Esophagus squamous epithelium (tissue), 5 donors: ENCODE measurements around the gene UGT2B17. TPM values are rescaled to one million over a fixed set of nuclear protein-coding genes. Genes with fewer than 3 reads are reported as not detected.
"Not testable (repeated sequence)": the region's sequence is repeated elsewhere in the genome, so short reads cannot be mapped to it uniquely, and the experiment has no call there.

Experiments
- DNase-seq: peaks from one replicate; lab custom pipeline; 2025; lab: John Stamatoyannopoulos, UW
- H3K27ac ChIP-seq, 4 donors: fragments of 200-600 bp; sonication (generic); one replicate each; pipeline ENCODE4 v1.5.1; 2016 to 2019; ENCODE audit warnings: mild to moderate bottlenecking in 1 of 4
- H3K27me3 ChIP-seq, 4 donors: fragments of 200-600 bp; sonication (generic); 1 replicate in 3 of 4; 2 replicates in 1 of 4; pipeline versions ENCODE4 v1.5.1 to v1.6.0; 2017 to 2021; ENCODE audit warnings: antibody characterized with exemption in 1 of 4
- H3K36me3 ChIP-seq, 3 donors: fragments of 200-600 bp; sonication (generic); one replicate each; pipeline ENCODE4 v1.5.1; 2016 to 2019
- H3K4me1 ChIP-seq, 3 donors: fragments of 200-600 bp; sonication (generic); one replicate each; pipeline ENCODE4 v1.5.1; 2017 to 2019
- H3K4me3 ChIP-seq, 4 donors: fragments of 200-600 bp; sonication (generic); 1 replicate in 3 of 4; 2 replicates in 1 of 4; pipeline ENCODE4 v1.5.1; 2016 to 2019; ENCODE audit warnings: mild to moderate bottlenecking in 2 of 4, moderate library complexity in 1 of 4
- H3K9me3 ChIP-seq, 3 donors: fragments of 200-600 bp; sonication (generic); one replicate each; pipeline ENCODE4 v1.5.1; 2016 to 2019
- POLR2A ChIP-seq, 4 donors: fragments of 450-650 bp; IDR thresholded peaks; one replicate each; pipeline ENCODE4 v1.6.1; 2017; ENCODE audit warnings: antibody characterized with exemption in 4 of 4, mild to moderate bottlenecking in 4 of 4, moderate library complexity in 3 of 4
- WGBS, 2 donors: methylation state at CpG; one replicate each; pipeline ENCODE4 v1.1.5; 2018; 5-methylcytosine and 5-hydroxymethylcytosine counted together
- intact Hi-C: fragments of 100-400 bp; cut with DNase I; formaldehyde crosslinking; loops from one replicate; pipeline ENCODE4 v1.15.0; 2022
- total RNA-seq, 4 donors: library from RNA; depleted of rRNA; stranded (reverse); fragments of >200 nt; gene quantifications; one replicate each; pipeline ENCODE4 v1.1.0, GENCODE V29; 2016
- TF ChIP-seq, protein P1 (sequence below), 6 experiments: fragments of 450-650 bp in 4 of 6; fragments of 200-600 bp in 2 of 6; sonication (generic) in 2 of 6; IDR thresholded peaks; one replicate each; pipeline ENCODE4 v1.5.1; 2016 to 2019; ENCODE audit warnings: antibody characterized with exemption in 6 of 6, mild to moderate bottlenecking in 4 of 6, moderate library complexity in 4 of 6
- donor health status: DM: yes; HTN: yes; CAD: no.

Gene UGT2B17
- total RNA-seq, 4 donors from 2014 or later, result not detected

DNA sequence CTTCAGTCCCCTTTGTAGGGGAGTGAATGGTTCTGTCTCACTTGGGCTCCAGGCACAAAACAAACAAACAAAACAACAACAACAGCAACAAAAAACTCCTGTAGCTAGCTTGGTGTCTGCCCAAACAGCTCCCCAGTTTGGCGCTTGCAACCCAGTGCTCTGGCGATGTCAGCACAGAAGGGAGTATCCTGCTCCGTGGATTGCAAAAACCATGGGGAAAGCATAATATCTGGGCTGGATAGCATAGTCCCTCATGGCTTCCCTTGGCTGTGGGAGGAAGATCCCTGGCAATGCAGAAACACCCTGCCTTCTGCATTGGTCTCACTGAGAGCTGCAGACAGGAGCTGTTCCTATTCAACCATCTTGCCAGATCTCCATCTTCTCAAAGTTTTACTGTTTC is 39.7 kb downstream of the UGT2B17 start:
- intact Hi-C loops, result no loop called here
- WGBS, 2 donors, result 80 to 90% methylated on average over 1 to 3 of the region's 3 CpGs
- no peaks in the 10 kb centered on the region for H3K36me3 ChIP-seq
- no peak overlapping the region for H3K4me3 ChIP-seq
- H3K9me3 ChIP-seq, result no peaks in the 10 kb centered on the region
- H3K4me1 ChIP-seq, result no peaks in the 10 kb centered on the region
- TF ChIP-seq POLR2A (IDR thresholded peaks at IDR 0.05), result no peak
- TF ChIP-seq, protein P1, sequence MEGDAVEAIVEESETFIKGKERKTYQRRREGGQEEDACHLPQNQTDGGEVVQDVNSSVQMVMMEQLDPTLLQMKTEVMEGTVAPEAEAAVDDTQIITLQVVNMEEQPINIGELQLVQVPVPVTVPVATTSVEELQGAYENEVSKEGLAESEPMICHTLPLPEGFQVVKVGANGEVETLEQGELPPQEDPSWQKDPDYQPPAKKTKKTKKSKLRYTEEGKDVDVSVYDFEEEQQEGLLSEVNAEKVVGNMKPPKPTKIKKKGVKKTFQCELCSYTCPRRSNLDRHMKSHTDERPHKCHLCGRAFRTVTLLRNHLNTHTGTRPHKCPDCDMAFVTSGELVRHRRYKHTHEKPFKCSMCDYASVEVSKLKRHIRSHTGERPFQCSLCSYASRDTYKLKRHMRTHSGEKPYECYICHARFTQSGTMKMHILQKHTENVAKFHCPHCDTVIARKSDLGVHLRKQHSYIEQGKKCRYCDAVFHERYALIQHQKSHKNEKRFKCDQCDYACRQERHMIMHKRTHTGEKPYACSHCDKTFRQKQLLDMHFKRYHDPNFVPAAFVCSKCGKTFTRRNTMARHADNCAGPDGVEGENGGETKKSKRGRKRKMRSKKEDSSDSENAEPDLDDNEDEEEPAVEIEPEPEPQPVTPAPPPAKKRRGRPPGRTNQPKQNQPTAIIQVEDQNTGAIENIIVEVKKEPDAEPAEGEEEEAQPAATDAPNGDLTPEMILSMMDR (IDR thresholded peaks at IDR 0.05), result no peak
- H3K27ac ChIP-seq, result no peak overlapping the region
- H3K27me3 ChIP-seq, result no peaks in the 10 kb centered on the region
- DNase-seq, result no peak

GRCh38 chr4:68535974-68536373 is 40.1 kb downstream of the UGT2B17 start:
- TF ChIP-seq POLR2A (IDR thresholded peaks at IDR 0.05), result no peak
- TF ChIP-seq, protein P1 (IDR thresholded peaks at IDR 0.05), result no peak
- Histone ChIP-seq H3K36me3 (no peaks in the 10 kb centered on the region), H3K4me3 (no peak overlapping the region), H3K27ac (no peak overlapping the region), H3K4me1 (no peaks in the 10 kb centered on the region), H3K9me3 (no peaks in the 10 kb centered on the region), H3K27me3 (no peaks in the 10 kb centered on the region)
- 65 to 71% methylated on average over 6 of the region's 6 CpGs for WGBS, 2 donors
- intact Hi-C loops, result no loop called here
- no peak for DNase-seq

DNA sequence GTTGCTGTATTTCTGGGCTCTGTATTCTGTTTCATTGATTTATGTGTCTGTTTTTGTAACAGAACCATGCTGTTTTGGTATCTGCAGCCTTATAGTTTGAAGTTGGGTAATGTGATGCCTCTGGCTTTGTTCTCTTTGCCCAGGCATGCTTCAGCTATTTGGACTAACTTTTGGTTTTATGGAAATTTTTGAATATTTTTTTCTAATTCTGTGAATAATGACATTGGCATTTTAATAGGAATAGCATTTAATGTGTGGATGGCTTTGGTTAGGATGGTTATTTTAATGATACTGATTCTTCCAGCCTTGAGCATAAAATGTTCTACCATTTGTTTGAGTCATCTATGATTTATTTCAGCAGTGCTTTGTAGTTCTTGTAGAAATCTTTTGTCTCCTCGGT is 53.9 kb downstream of the UGT2B17 start:
- H3K27me3 ChIP-seq, H3K27ac ChIP-seq, H3K4me3 ChIP-seq, H3K9me3 ChIP-seq, H3K4me1 ChIP-seq, DNase-seq, intact Hi-C loops, H3K36me3 ChIP-seq: not testable (repeated sequence)
- WGBS, 2 donors, result 12 to 43% methylated on average over 1 of the region's 1 CpG

DNA sequence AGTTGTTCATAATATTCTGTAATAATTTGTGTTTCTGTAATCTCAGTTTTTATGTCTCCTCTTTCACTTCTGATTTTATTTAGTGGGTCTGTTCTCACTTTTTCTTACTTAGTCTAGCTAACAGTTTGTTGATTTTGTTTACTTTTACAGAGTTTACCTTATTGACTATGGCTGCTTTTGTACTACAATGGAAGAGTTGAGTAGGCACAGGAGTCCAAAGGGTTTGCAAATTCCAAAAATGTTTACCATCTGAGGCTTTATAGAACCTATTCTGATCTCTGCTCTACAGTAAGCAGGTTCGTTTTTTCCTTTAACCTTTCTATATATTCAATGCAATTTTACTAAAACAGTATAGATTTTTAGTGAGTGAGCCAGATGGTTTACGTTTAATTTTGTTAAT is 55.1 kb downstream of the UGT2B17 start:
- Histone ChIP-seq H3K9me3 (no peaks in the 10 kb centered on the region), H3K27ac (no peak overlapping the region), H3K4me3 (no peak overlapping the region), H3K27me3 (no peaks in the 10 kb centered on the region), H3K36me3 (no peaks in the 10 kb centered on the region), H3K4me1 (no peaks in the 10 kb centered on the region)
- TF ChIP-seq POLR2A (IDR thresholded peaks at IDR 0.05), result no peak
- TF ChIP-seq, protein P1 (IDR thresholded peaks at IDR 0.05), result no peak
- 71 to 73% methylated on average over 2 of the region's 2 CpGs for WGBS, 2 donors
- intact Hi-C loops, result no loop called here
- DNase-seq, result no peak

DNA sequence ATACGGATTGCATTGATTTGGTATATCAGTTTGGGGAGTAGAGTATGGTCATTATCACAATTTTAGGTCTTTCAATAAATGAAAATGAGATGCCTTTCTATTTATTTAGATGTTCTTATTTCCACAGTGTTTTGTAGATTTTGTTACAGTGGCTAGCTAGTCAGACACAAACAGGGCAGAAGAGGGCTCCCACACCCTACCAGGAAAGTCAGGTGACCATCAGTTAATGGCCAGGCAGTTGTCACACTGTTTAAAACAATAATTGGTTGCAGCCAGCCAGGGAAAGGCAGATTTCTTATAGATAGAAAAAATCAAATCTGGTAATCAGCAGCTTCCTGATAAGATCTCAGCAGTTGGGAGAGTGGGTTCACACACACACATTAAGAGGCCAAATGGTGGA is 57.2 kb downstream of the UGT2B17 start:
- intact Hi-C loops, result no loop called here
- H3K27me3 ChIP-seq, result no peaks in the 10 kb centered on the region
- WGBS, 2 donors, result 71 to 83% methylated on average over 1 of the region's 1 CpG
- H3K9me3 ChIP-seq, result no peaks in the 10 kb centered on the region
- H3K27ac ChIP-seq, result no peak overlapping the region
- no peaks in the 10 kb centered on the region for H3K36me3 ChIP-seq
- no peak for DNase-seq
- H3K4me1 ChIP-seq, result no peaks in the 10 kb centered on the region
- H3K4me3 ChIP-seq, result no peak overlapping the region
- TF ChIP-seq, protein P1 (IDR thresholded peaks at IDR 0.05), result no peak
- no peak for TF ChIP-seq POLR2A (IDR thresholded peaks at IDR 0.05)

DNA sequence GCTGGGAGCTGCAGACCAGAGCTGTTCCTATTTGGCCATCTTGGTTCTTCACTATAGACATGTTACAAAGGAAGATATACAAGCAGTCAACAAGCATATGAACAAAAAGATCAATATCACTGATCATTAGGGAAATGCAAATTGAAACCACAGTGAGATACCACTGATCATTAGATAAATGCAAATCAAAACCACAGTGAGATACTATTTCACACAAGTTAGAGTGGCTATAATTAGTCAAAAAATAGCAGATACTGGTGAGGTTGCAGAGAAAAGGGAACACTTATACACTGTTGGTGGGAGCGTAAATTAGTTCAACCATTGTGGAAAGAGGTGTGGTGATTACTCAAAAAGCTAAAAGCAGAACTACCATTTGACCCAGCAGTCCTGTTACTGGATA is 70.7 kb downstream of the UGT2B17 start:
- DNase-seq, H3K4me3 ChIP-seq, H3K36me3 ChIP-seq, intact Hi-C loops, H3K27me3 ChIP-seq, H3K27ac ChIP-seq, H3K9me3 ChIP-seq, H3K4me1 ChIP-seq: not testable (repeated sequence)
- WGBS, 2 donors, result 61 to 78% methylated on average over 1 of the region's 1 CpG

- not testable (repeated sequence) for H3K27ac ChIP-seq, DNase-seq, H3K4me1 ChIP-seq, H3K4me3 ChIP-seq, H3K36me3 ChIP-seq, H3K27me3 ChIP-seq, H3K9me3 ChIP-seq
- 57 to 79% methylated on average over 2 to 4 of the region's 4 CpGs for WGBS, 2 donors
- intact Hi-C loops, result loop anchor here (5.0 kb wide), 1 partner anchor 667 kb away; no protein-coding TSS in a partner anchor
Measured at GRCh38 chr4:68504836-68505235, 71.3 kb downstream of the UGT2B17 start.

- not testable (repeated sequence) for H3K4me3 ChIP-seq, H3K36me3 ChIP-seq
- intact Hi-C loops, result loop anchor here (5.0 kb wide), 1 partner anchor 669 kb away; no protein-coding TSS in a partner anchor
Measured at GRCh38 chr4:68503462-68503861, 72.7 kb downstream of the UGT2B17 start.

More at GRCh38 chr4:68503462-68503861, 72.7 kb downstream of the UGT2B17 start:
- not testable (repeated sequence) for H3K4me1 ChIP-seq, DNase-seq, H3K27me3 ChIP-seq, H3K27ac ChIP-seq, H3K9me3 ChIP-seq
- 88 to 100% methylated on average over 1 of the region's 4 CpGs for WGBS, 2 donors
